Measurements from ENCODE around the gene ERP27. TPM values are rescaled to one million over a fixed set of nuclear protein-coding genes. Genes with fewer than 3 reads are reported as not detected.

ERP27 gene
- total RNA-seq, 1 donor from 2014 or later = 0.87 TPM

DNA sequence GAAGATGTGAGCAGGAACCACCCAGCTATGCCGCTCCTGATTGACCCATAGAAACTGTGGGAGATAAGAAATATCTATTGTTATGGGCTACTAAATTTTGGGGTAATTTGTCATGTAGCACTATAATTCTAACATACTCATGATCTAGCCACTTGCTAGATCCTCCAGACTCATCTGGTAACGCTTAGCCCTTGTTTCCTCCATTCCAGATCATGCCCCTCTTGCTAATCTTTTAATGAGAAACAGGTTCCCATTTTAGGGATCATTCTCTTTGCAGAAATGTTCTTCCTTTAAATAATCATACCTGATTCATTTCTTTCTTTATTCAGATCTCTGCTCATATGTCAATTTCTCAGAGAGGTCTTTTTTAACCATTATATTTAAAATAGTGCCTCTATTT is 26.9 kb upstream of the ERP27 start:
- H3K27ac Mint-ChIP-seq (ENCODE audit: unreplicated experiment) = no peak overlapping the region
- peaks cover 4% of the 10 kb centered on the region for H3K9me3 Mint-ChIP-seq (ENCODE audit: low read depth)
- H3K4me3 Mint-ChIP-seq (ENCODE audit: unreplicated experiment) = no peak overlapping the region
- no peak for DNase-seq (ENCODE audit: low spot score)
- TF ChIP-seq, protein P1, sequence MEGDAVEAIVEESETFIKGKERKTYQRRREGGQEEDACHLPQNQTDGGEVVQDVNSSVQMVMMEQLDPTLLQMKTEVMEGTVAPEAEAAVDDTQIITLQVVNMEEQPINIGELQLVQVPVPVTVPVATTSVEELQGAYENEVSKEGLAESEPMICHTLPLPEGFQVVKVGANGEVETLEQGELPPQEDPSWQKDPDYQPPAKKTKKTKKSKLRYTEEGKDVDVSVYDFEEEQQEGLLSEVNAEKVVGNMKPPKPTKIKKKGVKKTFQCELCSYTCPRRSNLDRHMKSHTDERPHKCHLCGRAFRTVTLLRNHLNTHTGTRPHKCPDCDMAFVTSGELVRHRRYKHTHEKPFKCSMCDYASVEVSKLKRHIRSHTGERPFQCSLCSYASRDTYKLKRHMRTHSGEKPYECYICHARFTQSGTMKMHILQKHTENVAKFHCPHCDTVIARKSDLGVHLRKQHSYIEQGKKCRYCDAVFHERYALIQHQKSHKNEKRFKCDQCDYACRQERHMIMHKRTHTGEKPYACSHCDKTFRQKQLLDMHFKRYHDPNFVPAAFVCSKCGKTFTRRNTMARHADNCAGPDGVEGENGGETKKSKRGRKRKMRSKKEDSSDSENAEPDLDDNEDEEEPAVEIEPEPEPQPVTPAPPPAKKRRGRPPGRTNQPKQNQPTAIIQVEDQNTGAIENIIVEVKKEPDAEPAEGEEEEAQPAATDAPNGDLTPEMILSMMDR (IDR thresholded peaks at IDR 0.05) = no peak
- no peaks in the 10 kb centered on the region for H3K27me3 Mint-ChIP-seq (ENCODE audit: low read depth)
- H3K36me3 Mint-ChIP-seq (ENCODE audit: low read depth) = no peaks in the 10 kb centered on the region
- H3K4me1 Mint-ChIP-seq (ENCODE audit: low read depth) = peaks cover 17% of the 10 kb centered on the region

DNA sequence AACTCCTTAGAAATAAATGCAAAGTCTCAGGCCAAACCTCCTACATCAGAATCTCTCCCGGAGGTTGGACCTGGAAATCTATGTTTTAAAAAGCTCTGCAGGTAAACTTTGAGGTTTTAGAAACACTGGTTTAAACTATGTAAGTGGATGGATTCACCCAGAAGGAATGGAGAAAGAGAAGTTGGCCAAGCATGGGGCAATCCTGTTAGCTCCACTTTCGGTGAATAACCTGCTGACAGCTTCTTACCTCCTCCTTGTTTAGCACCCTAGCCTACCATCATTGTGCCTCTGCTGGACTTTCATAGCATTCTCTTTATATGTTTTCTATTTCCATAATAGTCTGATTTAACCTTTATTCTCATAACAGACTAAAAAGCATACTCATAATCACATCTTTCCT is 26.1 kb upstream of the ERP27 start:
- Mint-ChIP-seq H3K27ac (ENCODE audit: unreplicated experiment) (no peak overlapping the region), H3K36me3 (ENCODE audit: low read depth) (no peaks in the 10 kb centered on the region)

DNA sequence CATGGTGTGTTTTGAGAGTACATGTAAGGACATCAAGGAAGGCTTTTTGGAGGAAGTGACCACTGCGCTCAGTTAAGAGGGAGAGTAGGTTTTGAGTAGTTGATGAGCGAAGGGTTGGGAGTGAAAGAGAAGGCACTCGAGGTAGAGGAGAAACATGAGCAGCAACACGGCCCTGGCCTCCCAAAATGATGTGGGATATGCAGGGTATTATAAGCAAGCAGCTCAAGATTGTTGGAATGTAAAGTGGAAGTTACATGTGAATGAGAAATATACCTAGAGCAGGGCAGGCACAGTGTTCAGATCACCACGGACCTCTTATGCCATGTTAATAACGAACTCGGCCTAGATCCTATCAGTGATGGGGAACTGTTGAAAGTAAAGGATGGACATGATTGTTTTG is 25.2 kb upstream of the ERP27 start:
- Mint-ChIP-seq H3K27ac (ENCODE audit: unreplicated experiment) (no peak overlapping the region), H3K4me3 (ENCODE audit: unreplicated experiment) (no peak overlapping the region), H3K36me3 (ENCODE audit: low read depth) (no peaks in the 10 kb centered on the region), H3K27me3 (ENCODE audit: low read depth) (no peaks in the 10 kb centered on the region), H3K9me3 (ENCODE audit: low read depth) (no peaks in the 10 kb centered on the region), H3K4me1 (ENCODE audit: low read depth) (peaks cover 32% of the 10 kb centered on the region)
- TF ChIP-seq, protein P1 (IDR thresholded peaks at IDR 0.05) = no peak
- no peak for DNase-seq (ENCODE audit: low spot score)

More for the DNA sequence above, 26.1 kb upstream of the ERP27 start:
- Mint-ChIP-seq H3K4me1 (ENCODE audit: low read depth) (peaks cover 26% of the 10 kb centered on the region), H3K27me3 (ENCODE audit: low read depth) (no peaks in the 10 kb centered on the region), H3K4me3 (ENCODE audit: unreplicated experiment) (no peak overlapping the region), H3K9me3 (ENCODE audit: low read depth) (no peaks in the 10 kb centered on the region)
- no peak for DNase-seq (ENCODE audit: low spot score)
- TF ChIP-seq, protein P1 (IDR thresholded peaks at IDR 0.05) = no peak

DNA sequence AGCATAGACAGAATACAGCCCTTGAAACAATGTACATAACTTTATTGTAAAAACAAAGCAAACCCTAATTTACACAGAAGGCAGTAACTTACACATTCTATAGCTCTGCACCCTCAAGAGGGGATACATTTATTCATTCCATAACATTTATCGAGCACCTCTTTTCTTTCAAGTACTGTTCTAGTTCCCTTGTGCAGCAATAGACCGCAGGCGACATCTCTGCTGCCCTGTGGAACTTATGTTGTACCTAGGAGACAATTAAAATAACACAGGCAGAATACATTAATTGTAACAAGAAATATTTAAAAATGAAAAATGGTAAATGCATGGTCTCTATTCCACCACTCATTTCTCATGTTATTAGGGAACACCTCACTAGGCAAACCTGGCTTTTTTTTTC is 24.5 kb upstream of the ERP27 start:
- H3K36me3 Mint-ChIP-seq (ENCODE audit: low read depth) = no peaks in the 10 kb centered on the region
- no peaks in the 10 kb centered on the region for H3K27me3 Mint-ChIP-seq (ENCODE audit: low read depth)
- H3K9me3 Mint-ChIP-seq (ENCODE audit: low read depth) = no peaks in the 10 kb centered on the region
- no peak overlapping the region for H3K27ac Mint-ChIP-seq (ENCODE audit: unreplicated experiment)
- TF ChIP-seq, protein P1 (IDR thresholded peaks at IDR 0.05) = no peak
- DNase-seq (ENCODE audit: low spot score) = no peak
- peaks cover 35% of the 10 kb centered on the region for H3K4me1 Mint-ChIP-seq (ENCODE audit: low read depth)
- no peak overlapping the region for H3K4me3 Mint-ChIP-seq (ENCODE audit: unreplicated experiment)

DNA sequence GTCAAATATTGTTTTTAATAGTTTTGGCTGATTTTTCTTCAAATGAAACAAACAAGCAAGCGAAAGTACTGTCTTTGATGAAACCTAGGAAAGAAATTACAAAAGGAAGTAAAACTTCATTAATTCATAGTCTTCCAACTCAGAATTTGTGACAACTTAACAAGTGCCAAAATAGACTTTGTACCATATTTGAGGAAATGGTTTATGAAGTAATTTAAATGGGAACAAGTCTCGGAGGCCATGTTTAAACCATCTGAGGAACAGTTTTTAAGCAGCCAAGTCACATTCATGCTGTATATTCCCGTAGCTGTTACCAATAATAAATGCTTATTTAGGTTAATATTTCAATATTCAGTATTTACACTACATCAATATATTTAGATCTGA is 23.8 kb upstream of the ERP27 start:
- TF ChIP-seq, protein P1 (IDR thresholded peaks at IDR 0.05) = no peak
- no peak overlapping the region for H3K4me3 Mint-ChIP-seq (ENCODE audit: unreplicated experiment)
- H3K36me3 Mint-ChIP-seq (ENCODE audit: low read depth) = no peaks in the 10 kb centered on the region
- no peaks in the 10 kb centered on the region for H3K9me3 Mint-ChIP-seq (ENCODE audit: low read depth)
- H3K4me1 Mint-ChIP-seq (ENCODE audit: low read depth) = peaks cover 39% of the 10 kb centered on the region
- no peak overlapping the region for H3K27ac Mint-ChIP-seq (ENCODE audit: unreplicated experiment)
- no peak for DNase-seq (ENCODE audit: low spot score)
- no peaks in the 10 kb centered on the region for H3K27me3 Mint-ChIP-seq (ENCODE audit: low read depth)

Data from chondrocyte (in vitro differentiated cells).